CD14-positive monocyte (primary cell): ENCODE measurements around the gene VSIG8. TPM values are rescaled to one million over a fixed set of nuclear protein-coding genes. Genes with fewer than 3 reads are reported as not detected.

Source experiments
- DNase-seq, 3 donors: peaks; one replicate each; pipeline ENCODE4 v3.0.0-alpha.2; 2011 to 2022
- H2AFZ ChIP-seq: 2 replicates; pipeline ENCODE4 v1.6.0; 2012; ENCODE audit warnings: mild to moderate bottlenecking, low read depth, low read length, inconsistent platforms; ENCODE audit not compliant: insufficient read depth, poor library complexity, severe bottlenecking
- H3K27ac ChIP-seq, 2 donors: 1 replicate in 1 of 2; 2 replicates in 1 of 2; pipeline ENCODE4 v1.5.1; 2012 to 2013; ENCODE audit warnings: low read length in 2 of 2, control low read depth in 1 of 2, inconsistent platforms in 1 of 2, low read depth in 1 of 2, mild to moderate bottlenecking in 1 of 2
- H3K27me3 ChIP-seq, 2 donors: one replicate each; pipeline versions ENCODE4 v1.6.0 to v1.6.1; 2011 to 2013; ENCODE audit warnings: low read length in 2 of 2; ENCODE audit not compliant: control insufficient read depth in 2 of 2, insufficient read depth in 2 of 2
- H3K36me3 ChIP-seq, 2 donors: replicated peaks in 1 of 2; 1 replicate in 1 of 2; 2 replicates in 1 of 2; pipeline versions ENCODE4 v1.5.1 to v1.6.1; 2012 to 2013; ENCODE audit warnings: low read length in 2 of 2, control low read depth in 1 of 2, inconsistent platforms in 1 of 2, mild to moderate bottlenecking in 1 of 2; ENCODE audit not compliant: insufficient read depth in 2 of 2, control insufficient read depth in 1 of 2
- H3K4me1 ChIP-seq, 2 donors: 1 replicate in 1 of 2; 2 replicates in 1 of 2; pipeline versions ENCODE4 v1.5.1 to v1.6.1; 2012 to 2013; ENCODE audit warnings: low read length in 2 of 2, control low read depth in 1 of 2, inconsistent platforms in 1 of 2, mild to moderate bottlenecking in 1 of 2, moderate library complexity in 1 of 2; ENCODE audit not compliant: insufficient read depth in 2 of 2, control insufficient read depth in 1 of 2
- H3K4me2 ChIP-seq: replicated peaks from 2 replicates; pipeline ENCODE3; 2012; ENCODE audit warnings: low read length, moderate library complexity, mild to moderate bottlenecking; ENCODE audit not compliant: poor library complexity, severe bottlenecking; ENCODE audit errors: extremely low read depth
- H3K4me3 ChIP-seq, 3 experiments: fragments of 200-600 bp in 1 of 3; sonication (generic) in 1 of 3; replicated peaks in 1 of 3; 1 replicate in 2 of 3; 2 replicates in 1 of 3; pipeline ENCODE4 v1.5.1; 2011 to 2013; ENCODE audit warnings: low read length in 3 of 3, mild to moderate bottlenecking in 3 of 3, control low read depth in 2 of 3, low read depth in 2 of 3, inconsistent platforms in 1 of 3, moderate library complexity in 1 of 3
- H3K79me2 ChIP-seq: 2 replicates; pipeline ENCODE4 v1.6.0; 2012; ENCODE audit warnings: mild to moderate bottlenecking, control low read depth, inconsistent platforms, low read length, moderate library complexity; ENCODE audit not compliant: insufficient read depth
- H3K9ac ChIP-seq: 2 replicates; pipeline ENCODE4 v1.6.0; 2017; ENCODE audit warnings: low read length, mild to moderate bottlenecking; ENCODE audit not compliant: insufficient read depth, poor library complexity, severe bottlenecking
- H3K9me3 ChIP-seq, 2 donors: replicated peaks in 1 of 2; 1 replicate in 1 of 2; 2 replicates in 1 of 2; pipeline versions ENCODE4 v1.5.1 to v1.6.1; 2012 to 2013; ENCODE audit warnings: low read length in 2 of 2, control low read depth in 1 of 2; ENCODE audit not compliant: control insufficient read depth in 1 of 2, insufficient read depth in 1 of 2
- H4K20me1 ChIP-seq: 2 replicates; pipeline ENCODE4 v1.6.0; 2012; ENCODE audit warnings: mild to moderate bottlenecking, low read length, control low read depth, moderate library complexity; ENCODE audit not compliant: insufficient read depth
- H3K27ac Mint-ChIP-seq, 7 donors: one replicate each; pipeline ENCODE4 v1.8.0; 2020; ENCODE audit warnings: mild to moderate bottlenecking in 7 of 7, mixed read lengths in 7 of 7, moderate library complexity in 6 of 7, inconsistent platforms in 2 of 7
- H3K27me3 Mint-ChIP-seq, 3 donors: one replicate each; pipeline ENCODE4 v1.8.0; 2021 to 2022; ENCODE audit warnings: low read depth in 3 of 3, mild to moderate bottlenecking in 3 of 3, mixed read lengths in 3 of 3, moderate library complexity in 3 of 3, inconsistent platforms in 1 of 3
- H3K36me3 Mint-ChIP-seq, 2 donors: one replicate each; pipeline ENCODE4 v1.8.0; 2020; ENCODE audit warnings: mixed read lengths in 2 of 2, inconsistent platforms in 1 of 2, mild to moderate bottlenecking in 1 of 2
- H3K4me1 Mint-ChIP-seq: one replicate; pipeline ENCODE4 v1.8.0; 2020; ENCODE audit warnings: mild to moderate bottlenecking, mixed read lengths
- H3K4me3 Mint-ChIP-seq, 2 donors: one replicate each; pipeline ENCODE4 v1.8.0; 2020; ENCODE audit warnings: mild to moderate bottlenecking in 2 of 2, mixed read lengths in 2 of 2, moderate library complexity in 1 of 2
- H3K9me3 Mint-ChIP-seq, 7 donors: one replicate each; pipeline ENCODE4 v1.8.0; 2020 to 2022; ENCODE audit warnings: mixed read lengths in 7 of 7, mild to moderate bottlenecking in 6 of 7, moderate library complexity in 6 of 7, inconsistent platforms in 2 of 7
- CTCF ChIP-seq: fragments of 200-600 bp; IDR thresholded peaks from one replicate; pipeline ENCODE4 v1.8.0; 2022; ENCODE audit warnings: antibody characterized with exemption, mild to moderate bottlenecking
- whole genome bisulfite sequencing: methylation state at CpG from one replicate; pipeline ENCODE4 v1.1.5; 2013; ENCODE audit warnings: missing lambda C conversion rate; ENCODE audit not compliant: insufficient coverage; 5-methylcytosine and 5-hydroxymethylcytosine counted together
- intact Hi-C, 2 donors: fragments of 100-400 bp; cut with micrococcal nuclease; formaldehyde crosslinking; loops; one replicate each; pipeline versions ENCODE4 v1.15.0 to v1.15.1; 2023
- polyA plus RNA-seq, 3 donors: library from polyadenylated mRNA; depleted of rRNA in 1 of 3; unstranded in 2 of 3; stranded (reverse) in 1 of 3; fragments of 300-500 nt in 2 of 3; fragments of >200 nt in 1 of 3; fragmentation: Illumina TruSeq in 2 of 3; gene quantifications; 1 replicate in 2 of 3; 2 replicates in 1 of 3; pipeline ENCODE4 v1.2.3, GENCODE V29; 2012 to 2021

The VSIG8 gene
- polyA plus RNA-seq, 3 donors: 0.04 TPM; not detected in 2

GRCh38 chr1:159889821-159890252 is 27.4 kb upstream of the VSIG8 start:
- DNase-seq: peak; percentile 85 to 97 (median 95)
- H3K27me3 Mint-ChIP-seq: peaks cover 0 to 3% (median 0%) of the 10 kb centered on the region in 3 donors
- H3K36me3 Mint-ChIP-seq: peaks cover 0 to 3% of the 10 kb centered on the region in 2 donors
- H3K4me2 ChIP-seq: peak overlapping the region; percentile 66
- H3K79me2 ChIP-seq: no peaks in the 10 kb centered on the region
- peak overlapping the region; percentile 70 to 84 for H3K27ac ChIP-seq
- H4K20me1 ChIP-seq: no peaks in the 10 kb centered on the region
- H3K9ac ChIP-seq: peak overlapping the region; percentile 10
- intact Hi-C loops: loop anchor here (2.0 to 5.0 kb wide), 6 partner anchors 37 to 728 kb away; partner anchors contain the start of genes DUSP23 (in 2 of the 2) and TAGLN2 (in 1 of the 2)
- H3K4me3 Mint-ChIP-seq: peak overlapping the region; percentile 31 to 43
- H3K9me3 Mint-ChIP-seq: peaks cover 0 to 2% (median 0%) of the 10 kb centered on the region in 7 donors
- TF ChIP-seq CTCF: no peak
- H3K4me1 ChIP-seq: peaks cover 48 to 52% of the 10 kb centered on the region in 2 donors
- H3K4me1 Mint-ChIP-seq: peaks cover 51% of the 10 kb centered on the region
- peak overlapping the region in 1 of 3 experiments; percentile 60 for H3K4me3 ChIP-seq
- no peaks in the 10 kb centered on the region for H3K9me3 ChIP-seq
- peak overlapping the region; percentile 87 to 96 (median 91) for H3K27ac Mint-ChIP-seq
- no peak overlapping the region for H2AFZ ChIP-seq
- 8% methylated on average over 1 of the region's 2 CpGs for WGBS
- H3K36me3 ChIP-seq: no peaks in the 10 kb centered on the region
- no peaks in the 10 kb centered on the region for H3K27me3 ChIP-seq

- Histone ChIP-seq H3K9me3 (no peaks in the 10 kb centered on the region), H3K4me3 (peak overlapping the region in 1 of 3 experiments; percentile 60), H3K27ac (peak overlapping the region; percentile 70 to 84), H3K4me2 (peak overlapping the region; percentile 66), H3K36me3 (no peaks in the 10 kb centered on the region), H3K4me1 (peaks cover 48 to 52% of the 10 kb centered on the region in 2 donors), H2AFZ (no peak overlapping the region), H4K20me1 (no peaks in the 10 kb centered on the region), H3K27me3 (no peaks in the 10 kb centered on the region), H3K9ac (peak overlapping the region; percentile 10), H3K79me2 (no peaks in the 10 kb centered on the region)
- H3K9me3 Mint-ChIP-seq: peaks cover 0 to 2% (median 0%) of the 10 kb centered on the region in 7 donors
- H3K27ac Mint-ChIP-seq: peak overlapping the region; percentile 87 to 96 (median 91)
- peak overlapping the region in 1 of 2 donors; percentile 31 for H3K4me3 Mint-ChIP-seq
- H3K27me3 Mint-ChIP-seq: peaks cover 0 to 4% (median 3%) of the 10 kb centered on the region in 3 donors
- 75% methylated on average over 2 of the region's 4 CpGs for WGBS
- DNase-seq: peak in 1 of 3 donors; percentile 21
- intact Hi-C loops: no loop called here
- peaks cover 0 to 3% of the 10 kb centered on the region in 2 donors for H3K36me3 Mint-ChIP-seq
- H3K4me1 Mint-ChIP-seq: peaks cover 51% of the 10 kb centered on the region
- no peak for TF ChIP-seq CTCF
These were observed 26.7 kb upstream of the VSIG8 start for GRCh38 chr1:159889202-159889601.
